C1 segment of cervical spinal cord (tissue), 14 donors: ENCODE data around the gene CDK5RAP3.
"Not testable (repeated sequence)": the region's sequence is repeated elsewhere in the genome, so short reads cannot be mapped to it uniquely, and the experiment has no call there.

ENCODE experiments used
- DNase-seq, 14 donors: peaks; one replicate each; lab custom pipeline; 2025; lab: John Stamatoyannopoulos, UW

The CDK5RAP3 gene

GRCh38 chr17:47975189-47975822, 4.4 kb downstream of the CDK5RAP3 start:
- DNase-seq, result no peak

GRCh38 chr17:47975823-47976205, 4.9 kb downstream of the CDK5RAP3 start:
- no peak for DNase-seq

- DNase-seq, result peak in 6 of 14 donors; percentile 2 to 43 (median 10)
These were observed 7.4 kb downstream of the CDK5RAP3 start for GRCh38 chr17:47978324-47978723.

- DNase-seq, result no peak
These were observed 9.6 kb downstream of the CDK5RAP3 start for GRCh38 chr17:47980541-47980940.

GRCh38 chr17:47981462-47981861, 10.5 kb downstream of the CDK5RAP3 start:
- DNase-seq, result no peak

- DNase-seq, result no peak
These were observed 11.2 kb downstream of the CDK5RAP3 start for GRCh38 chr17:47982091-47982617.

- no peak for DNase-seq
These were observed 11.9 kb downstream of the CDK5RAP3 start for GRCh38 chr17:47982645-47983390.

- no peak for DNase-seq
These were observed 12.7 kb downstream of the CDK5RAP3 start for GRCh38 chr17:47983492-47984223.

- DNase-seq, result no peak
These were observed 15.6 kb downstream of the CDK5RAP3 start for GRCh38 chr17:47986520-47986919.

- DNase-seq, result no peak
These were observed 16.4 kb downstream of the CDK5RAP3 start for GRCh38 chr17:47987240-47987835.

- DNase-seq, result not testable (repeated sequence)
These were observed 17.5 kb downstream of the CDK5RAP3 start for GRCh38 chr17:47988445-47988844.

GRCh38 chr17:47989159-47989558, 18.2 kb downstream of the CDK5RAP3 start:
- DNase-seq, result no peak

- no peak for DNase-seq
These were observed 18.8 kb downstream of the CDK5RAP3 start for GRCh38 chr17:47989700-47990099.

- DNase-seq, result no peak
These were observed 20.2 kb downstream of the CDK5RAP3 start for GRCh38 chr17:47990962-47991731.

GRCh38 chr17:47992216-47992615, 21.3 kb downstream of the CDK5RAP3 start:
- DNase-seq, result no peak

- DNase-seq, result no peak
These were observed 22.2 kb downstream of the CDK5RAP3 start for GRCh38 chr17:47993031-47993564.

- no peak for DNase-seq
These were observed 23.1 kb downstream of the CDK5RAP3 start for GRCh38 chr17:47993964-47994363.

GRCh38 chr17:47994724-47995123, 23.8 kb downstream of the CDK5RAP3 start:
- no peak for DNase-seq

GRCh38 chr17:47995241-47995935, 24.5 kb downstream of the CDK5RAP3 start:
- DNase-seq, result no peak

GRCh38 chr17:47996201-47996600, 25.3 kb downstream of the CDK5RAP3 start:
- no peak for DNase-seq
